Measurements from ENCODE around the gene PCAT6.

Gene PCAT6

DNA sequence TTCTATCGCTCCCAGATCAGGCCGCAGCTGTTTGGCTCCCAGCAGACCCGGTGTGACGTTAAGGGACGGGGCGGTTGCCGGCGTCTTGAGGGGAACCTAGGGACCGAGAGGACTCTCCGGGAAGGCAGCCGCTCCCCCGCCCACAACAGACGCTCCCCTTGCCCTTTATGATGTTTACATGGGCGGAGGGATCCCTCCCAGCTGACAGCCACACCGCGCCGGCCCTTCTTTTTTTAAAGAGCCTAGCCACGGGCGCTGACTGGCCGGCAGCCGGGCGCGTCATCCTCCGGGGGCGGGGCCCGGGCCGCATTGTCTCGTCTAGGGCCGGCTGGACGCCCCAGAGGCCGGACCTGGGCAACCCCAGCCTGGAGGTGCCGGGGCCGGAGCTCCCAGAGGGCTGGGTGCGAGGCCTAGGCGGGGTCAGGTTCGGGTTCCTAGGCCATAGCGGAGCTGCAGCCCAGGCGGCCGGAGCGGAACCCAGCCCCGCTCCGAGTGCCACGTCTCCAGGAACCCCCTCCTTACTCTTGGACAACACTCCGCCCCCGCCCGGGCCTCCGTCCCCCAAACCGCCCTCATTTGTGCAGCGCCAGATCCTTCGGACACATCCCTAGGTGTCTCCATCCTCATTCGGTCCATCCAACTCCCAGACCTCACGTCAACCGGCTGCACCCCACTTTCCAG is at the start of gene PCAT6:
Gene PCAT6 (plus strand): TSS at position 340 of the 681 bp plus-strand sequence.
- H3K4me3 ChIP-seq (ENCODE audit: low read depth, low read length): peak within 1 kb of the TSS; percentile 67
- peak; percentile 88 for DNase-seq (ENCODE audit: low read depth)
- TF ChIP-seq, protein P1, sequence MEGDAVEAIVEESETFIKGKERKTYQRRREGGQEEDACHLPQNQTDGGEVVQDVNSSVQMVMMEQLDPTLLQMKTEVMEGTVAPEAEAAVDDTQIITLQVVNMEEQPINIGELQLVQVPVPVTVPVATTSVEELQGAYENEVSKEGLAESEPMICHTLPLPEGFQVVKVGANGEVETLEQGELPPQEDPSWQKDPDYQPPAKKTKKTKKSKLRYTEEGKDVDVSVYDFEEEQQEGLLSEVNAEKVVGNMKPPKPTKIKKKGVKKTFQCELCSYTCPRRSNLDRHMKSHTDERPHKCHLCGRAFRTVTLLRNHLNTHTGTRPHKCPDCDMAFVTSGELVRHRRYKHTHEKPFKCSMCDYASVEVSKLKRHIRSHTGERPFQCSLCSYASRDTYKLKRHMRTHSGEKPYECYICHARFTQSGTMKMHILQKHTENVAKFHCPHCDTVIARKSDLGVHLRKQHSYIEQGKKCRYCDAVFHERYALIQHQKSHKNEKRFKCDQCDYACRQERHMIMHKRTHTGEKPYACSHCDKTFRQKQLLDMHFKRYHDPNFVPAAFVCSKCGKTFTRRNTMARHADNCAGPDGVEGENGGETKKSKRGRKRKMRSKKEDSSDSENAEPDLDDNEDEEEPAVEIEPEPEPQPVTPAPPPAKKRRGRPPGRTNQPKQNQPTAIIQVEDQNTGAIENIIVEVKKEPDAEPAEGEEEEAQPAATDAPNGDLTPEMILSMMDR (IDR thresholded peaks at IDR 0.05; ENCODE audit: insufficient read depth, low read depth, low read length, missing control alignments): no peak

DNA sequence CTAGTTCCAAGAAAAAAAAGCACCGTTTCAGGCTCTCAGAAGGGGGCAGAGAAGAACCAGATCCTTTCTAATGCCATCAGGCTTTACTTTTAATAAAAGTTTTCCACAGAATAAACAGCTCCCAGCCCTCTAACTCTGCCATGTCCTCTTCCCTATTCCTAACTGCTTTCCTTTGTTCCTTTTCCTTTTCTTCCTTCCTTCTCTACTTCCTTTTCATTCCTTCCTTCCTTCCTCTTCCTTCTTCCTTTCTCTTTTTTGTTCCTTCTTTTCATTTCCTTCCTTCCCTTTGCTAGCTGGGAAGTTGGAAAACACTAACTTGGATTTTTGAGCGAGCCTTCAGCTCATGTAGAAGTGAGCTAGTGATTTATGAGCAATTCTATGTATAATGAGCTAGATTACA is 48.7 kb upstream of the PCAT6 start:
- TF ChIP-seq, protein P1 (IDR thresholded peaks at IDR 0.05; ENCODE audit: insufficient read depth, low read depth, low read length, missing control alignments): no peak
- H3K4me3 ChIP-seq (ENCODE audit: low read depth, low read length): no peak overlapping the region
- DNase-seq (ENCODE audit: low read depth): no peak

DNA sequence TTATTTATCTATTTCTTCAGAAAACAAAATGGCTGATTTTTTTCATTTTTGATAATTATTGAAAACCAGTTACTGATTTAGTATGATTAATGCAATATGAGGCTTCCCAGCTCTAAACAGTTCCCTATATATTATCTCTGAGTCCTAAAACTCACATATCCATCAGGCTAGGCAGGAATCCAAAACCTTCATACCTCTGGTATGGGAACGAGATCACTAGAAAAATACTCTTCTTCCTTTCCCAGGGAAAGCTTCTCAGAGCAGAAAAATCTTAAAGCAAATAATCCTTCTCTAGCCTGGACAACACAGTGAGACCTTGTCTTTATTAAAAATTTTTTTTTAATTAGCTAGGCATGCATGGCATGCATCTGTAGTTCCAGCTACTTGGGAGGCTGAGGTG is 45.0 kb upstream of the PCAT6 start:
- TF ChIP-seq, protein P1 (IDR thresholded peaks at IDR 0.05; ENCODE audit: insufficient read depth, low read depth, low read length, missing control alignments): no peak
- no peak overlapping the region for H3K4me3 ChIP-seq (ENCODE audit: low read depth, low read length)
- no peak for DNase-seq (ENCODE audit: low read depth)

DNA sequence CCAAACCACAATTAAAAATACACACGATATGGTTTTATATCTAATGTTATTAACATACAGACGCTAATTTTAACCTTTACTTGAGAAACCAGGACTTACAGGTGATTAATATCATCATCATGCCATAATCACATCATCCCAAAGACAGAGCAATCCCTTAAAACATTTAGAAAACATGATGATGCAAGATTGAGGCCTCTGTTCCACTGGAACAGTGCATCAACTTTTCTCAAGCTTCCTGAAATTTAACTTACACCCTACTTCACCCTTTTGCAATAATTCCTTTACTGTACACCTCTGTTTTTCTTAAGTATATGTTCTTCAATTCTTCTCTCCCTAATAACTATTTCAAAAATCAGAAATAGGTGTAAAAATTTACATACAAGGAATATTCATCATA is 40.6 kb upstream of the PCAT6 start:
- no peak overlapping the region for H3K4me3 ChIP-seq (ENCODE audit: low read depth, low read length)
- TF ChIP-seq, protein P1 (IDR thresholded peaks at IDR 0.05; ENCODE audit: insufficient read depth, low read depth, low read length, missing control alignments): no peak
- no peak for DNase-seq (ENCODE audit: low read depth)

DNA sequence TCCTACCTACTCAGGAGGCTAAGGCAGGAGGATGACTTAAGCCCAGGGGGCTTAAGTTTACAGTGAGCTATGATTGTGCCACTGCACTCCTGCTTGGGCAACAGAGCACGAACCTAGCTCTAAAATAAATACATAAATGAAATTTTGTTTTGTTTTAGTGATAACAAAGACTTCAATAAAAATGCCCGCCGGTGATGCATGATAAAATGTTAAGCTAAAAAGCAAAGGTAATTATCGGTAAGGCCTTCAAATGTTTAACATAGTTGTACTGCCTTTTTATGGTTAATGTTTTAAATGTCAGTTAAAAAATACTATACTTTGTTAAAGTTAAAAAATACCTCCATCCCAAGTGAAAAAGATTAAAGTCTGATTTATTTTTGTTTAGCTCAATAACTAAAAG is 29.6 kb upstream of the PCAT6 start:
- TF ChIP-seq, protein P1 (IDR thresholded peaks at IDR 0.05; ENCODE audit: insufficient read depth, low read depth, low read length, missing control alignments): no peak
- DNase-seq (ENCODE audit: low read depth): no peak
- no peak overlapping the region for H3K4me3 ChIP-seq (ENCODE audit: low read depth, low read length)

DNA sequence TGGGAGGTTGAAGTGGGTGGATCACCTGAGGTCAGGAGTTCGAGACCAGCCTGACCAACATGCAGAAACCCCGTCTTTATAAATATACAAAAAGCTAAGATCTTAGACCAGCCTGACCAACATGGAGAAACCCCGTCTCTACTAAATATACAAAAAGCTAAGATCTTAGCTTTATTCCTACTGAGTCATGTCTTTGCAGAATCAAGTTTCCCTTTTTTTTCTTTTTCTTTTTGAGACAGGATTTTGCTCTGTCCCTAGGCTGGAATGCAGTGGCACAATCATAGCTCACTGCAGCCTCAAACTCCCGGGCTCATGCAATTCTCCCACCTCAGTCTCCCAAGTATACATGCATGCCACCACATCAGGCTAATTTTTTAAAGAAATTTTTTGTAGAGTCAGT is 23.9 kb upstream of the PCAT6 start:
- H3K4me3 ChIP-seq (ENCODE audit: low read depth, low read length): no peak overlapping the region
- DNase-seq (ENCODE audit: low read depth): no peak
- TF ChIP-seq, protein P1 (IDR thresholded peaks at IDR 0.05; ENCODE audit: insufficient read depth, low read depth, low read length, missing control alignments): no peak

DNA sequence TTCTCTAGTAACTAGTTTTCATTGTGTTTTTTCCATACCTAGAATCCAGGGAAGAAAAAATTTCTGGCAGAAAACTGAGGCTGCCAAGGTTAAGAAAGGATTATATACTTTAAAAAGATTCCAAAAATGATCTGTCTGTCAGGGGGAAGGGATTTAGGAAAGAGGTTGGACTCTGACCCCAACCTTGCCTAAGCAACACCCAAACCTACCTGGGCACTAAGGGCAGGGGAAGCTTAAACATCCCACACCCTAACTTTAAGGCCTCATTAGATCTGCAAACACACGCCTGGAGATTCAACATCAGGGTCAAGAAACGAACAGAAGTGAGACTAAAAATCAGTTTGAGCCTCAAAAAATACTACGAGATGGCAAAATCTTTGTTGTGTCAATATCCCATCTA is 22.0 kb upstream of the PCAT6 start:
- TF ChIP-seq, protein P1 (IDR thresholded peaks at IDR 0.05; ENCODE audit: insufficient read depth, low read depth, low read length, missing control alignments): no peak
- no peak for DNase-seq (ENCODE audit: low read depth)

More for the DNA sequence above, 22.0 kb upstream of the PCAT6 start:
- H3K4me3 ChIP-seq (ENCODE audit: low read depth, low read length): no peak overlapping the region
